Erythroblast (primary cell): ENCODE results near the gene RNLS.

Source experiments
- GATA1 ChIP-seq: IDR thresholded peaks from 2 replicates; pipeline ENCODE4 v1.6.1; 2011; ENCODE audit warnings: low read depth, mild to moderate bottlenecking, control low read depth, low read length, moderate library complexity
- POLR2A ChIP-seq: IDR thresholded peaks from 2 replicates; pipeline ENCODE4 v1.6.1; 2011; ENCODE audit warnings: mild to moderate bottlenecking, low read length

GRCh38 chr10:88288320-88289059 is 294.6 kb downstream of the RNLS start:
- TF ChIP-seq POLR2A = no peak
- no peak for TF ChIP-seq GATA1
